SK-N-SH (cell line): ENCODE measurements around the gene ERRFI1. TPM values are rescaled to one million over a fixed set of nuclear protein-coding genes. Genes with fewer than 3 reads are reported as not detected.

Experiments used
- CTCF ChIA-PET: fragments of 300-600, 350-600 bp; formaldehyde crosslinking; extraction: SDS; loops from one replicate; lab custom pipeline; 2021; lab: Yijun Ruan, JAX
- POLR2A ChIA-PET: fragments of 350-600 bp; sonication (Branson Sonifier 250); formaldehyde crosslinking; extraction: SDS; loops from one replicate; lab custom pipeline; 2020; ENCODE audit warnings: antibody characterized with exemption, inconsistent platforms; lab: Yijun Ruan, JAX
- DNase-seq: peaks from one replicate; pipeline ENCODE4 v3.0.0; 2012
- H2AFZ ChIP-seq: fragments of 200-600 bp; sonication (generic); 2 replicates; pipeline ENCODE4 v1.8.1; 2016; ENCODE audit warnings: antibody characterized with exemption, mild to moderate bottlenecking, low read depth
- H3F3A ChIP-seq: fragments of 200-600 bp; sonication (generic); replicated peaks from 2 replicates; pipeline ENCODE3; 2016; ENCODE audit warnings: antibody characterized with exemption, mild to moderate bottlenecking; ENCODE audit not compliant: insufficient read depth
- H3K27ac ChIP-seq, 2 experiments: fragments of 200-500 bp in 1 of 2; fragments of 200-600 bp in 1 of 2; sonication (Bioruptor generic) in 1 of 2; sonication (generic), shearing (Covaris generic) in 1 of 2; 2 replicates each; pipeline versions ENCODE4 v1.5.1 to v1.6.1; 2014 to 2016; ENCODE audit warnings: low read depth in 2 of 2, inconsistent platforms in 1 of 2, low read length in 1 of 2, mild to moderate bottlenecking in 1 of 2, mixed read lengths in 1 of 2
- H3K27me3 ChIP-seq: fragments of 200-600 bp; sonication (generic), shearing (Covaris generic); 2 replicates; pipeline ENCODE4 v1.6.1; 2016; ENCODE audit warnings: mixed run types; ENCODE audit not compliant: insufficient read depth
- H3K36me3 ChIP-seq, 2 experiments: fragments of 200-500 bp in 1 of 2; fragments of 200-600 bp in 1 of 2; sonication (Bioruptor generic) in 1 of 2; sonication (generic) in 1 of 2; replicated peaks in 1 of 2; 2 replicates each; pipeline versions ENCODE3 to v1.5.1; 2014 to 2016; ENCODE audit warnings: low read length in 1 of 2, mild to moderate bottlenecking in 1 of 2; ENCODE audit not compliant: insufficient read depth in 2 of 2, control insufficient read depth in 1 of 2
- H3K4me1 ChIP-seq, 2 experiments: fragments of 200-500 bp in 1 of 2; fragments of 200-600 bp in 1 of 2; sonication (Bioruptor generic) in 1 of 2; sonication (generic), shearing (Covaris generic) in 1 of 2; 2 replicates each; pipeline versions ENCODE4 v1.5.1 to v1.6.1; 2014 to 2016; ENCODE audit warnings: low read depth in 1 of 2, low read length in 1 of 2, mixed run types in 1 of 2; ENCODE audit not compliant: insufficient read depth in 2 of 2, control insufficient read depth in 1 of 2
- H3K4me2 ChIP-seq: fragments of 200-600 bp; sonication (generic), shearing (Covaris generic); 2 replicates; pipeline ENCODE4 v1.6.1; 2017; ENCODE audit warnings: mixed run types
- H3K4me3 ChIP-seq, 2 experiments: fragments of 200-500 bp in 1 of 2; fragments of 200-600 bp in 1 of 2; sonication (Bioruptor generic) in 1 of 2; sonication (generic), shearing (Covaris generic) in 1 of 2; 2 replicates each; pipeline versions ENCODE4 v1.5.1 to v1.8.1; 2014 to 2016; ENCODE audit warnings: low read depth in 2 of 2, inconsistent platforms in 1 of 2, low read length in 1 of 2, mild to moderate bottlenecking in 1 of 2, mixed read lengths in 1 of 2, moderate library complexity in 1 of 2
- H3K79me2 ChIP-seq: fragments of 200-600 bp; sonication (generic); 2 replicates; pipeline ENCODE4 v1.8.1; 2017; ENCODE audit warnings: mild to moderate bottlenecking; ENCODE audit not compliant: insufficient read depth
- H3K9ac ChIP-seq: fragments of 200-600 bp; sonication (generic); 2 replicates; pipeline ENCODE4 v1.6.1; 2017; ENCODE audit warnings: mixed run types
- H3K9me2 ChIP-seq: fragments of 200-600 bp; sonication (generic); 2 replicates; pipeline ENCODE4 v1.6.1; 2017; ENCODE audit warnings: mixed run types
- H3K9me3 ChIP-seq: fragments of 200-600 bp; sonication (generic); 2 replicates; pipeline ENCODE4 v1.6.1; 2017; ENCODE audit warnings: mixed run types, mild to moderate bottlenecking, moderate library complexity
- H4K20me1 ChIP-seq: fragments of 200-600 bp; sonication (generic); 2 replicates; pipeline ENCODE4 v1.6.1; 2017; ENCODE audit warnings: mild to moderate bottlenecking, mixed run types; ENCODE audit not compliant: insufficient read depth
- CTCF ChIP-seq: fragments of 200-600 bp; sonication (generic); IDR thresholded peaks from 2 replicates; pipeline ENCODE4 v1.6.1; 2017; ENCODE audit warnings: antibody characterized with exemption, mild to moderate bottlenecking, moderate library complexity
- EP300 ChIP-seq, 2 experiments: IDR thresholded peaks; 2 replicates each; pipeline versions ENCODE4 v1.4.0 to v1.6.1; 2012; ENCODE audit warnings: borderline replicate concordance in 1 of 2, low read depth in 1 of 2, low read length in 1 of 2
- FOXM1 ChIP-seq: IDR thresholded peaks from 2 replicates; pipeline ENCODE4 v1.4.0; 2012; ENCODE audit warnings: low read depth, mild to moderate bottlenecking
- NRF1 ChIP-seq: IDR thresholded peaks from 2 replicates; pipeline ENCODE4 v1.6.1; 2012; ENCODE audit warnings: low read depth, mild to moderate bottlenecking, low read length
- PBX3 ChIP-seq: IDR thresholded peaks from 2 replicates; pipeline ENCODE4; 2012
- RAD21 ChIP-seq: IDR thresholded peaks from 2 replicates; pipeline ENCODE4 v1.6.1; 2012; ENCODE audit warnings: mild to moderate bottlenecking, low read length
- RFX5 ChIP-seq: IDR thresholded peaks from 2 replicates; pipeline ENCODE4 v1.6.1; 2012; ENCODE audit warnings: mild to moderate bottlenecking, improper control_type of control experiment, low read length
- RXRA ChIP-seq: IDR thresholded peaks from 2 replicates; pipeline ENCODE4 v1.4.0; 2012; ENCODE audit warnings: low read depth, mild to moderate bottlenecking, borderline replicate concordance
- TCF12 ChIP-seq: IDR thresholded peaks from 2 replicates; pipeline ENCODE4 v1.4.0; 2012
- TEAD4 ChIP-seq: IDR thresholded peaks from 2 replicates; pipeline ENCODE4 v1.4.0; 2012; ENCODE audit warnings: mild to moderate bottlenecking, borderline replicate concordance; ENCODE audit not compliant: insufficient read depth
- YY1 ChIP-seq: IDR thresholded peaks from 2 replicates; pipeline ENCODE4 v1.4.0; 2012; ENCODE audit warnings: low read depth, mild to moderate bottlenecking
- WGBS: methylation state at CpG from one replicate; pipeline ENCODE4 v1.1.6; 2017; ENCODE audit warnings: low lambda C conversion rate; 5-methylcytosine and 5-hydroxymethylcytosine counted together
- polyA plus RNA-seq, 3 experiments: library from polyadenylated mRNA; depleted of rRNA; stranded (reverse); fragments of >200 nt; gene quantifications; 2 replicates each; pipeline ENCODE4 v1.2.3, GENCODE V29; 2012
- TF ChIP-seq, protein P1 (sequence below): IDR thresholded peaks from 2 replicates; pipeline ENCODE4 v1.4.0; 2012; ENCODE audit warnings: low read depth

The ERRFI1 gene
- polyA plus RNA-seq, 1 of the 3 experiments (the other 2 are of a cell fraction) = 65.6 TPM

GRCh38 chr1:8016210-8016894 is 9.8 kb downstream of the ERRFI1 start:
- H3K9me2 ChIP-seq = no peaks in the 10 kb centered on the region
- ChIA-PET POLR2A (interaction anchor here (0.6 kb wide), 1 partner anchor 421 kb away, joined by 4 read pairs; no protein-coding TSS in a partner anchor), CTCF (interaction anchor here (0.6 to 10.6 kb wide), 15 partner anchors 8 to 739 kb away, joined by 3 to 293 read pairs (median 10); partner anchors contain the start of gene SLC45A1)
- WGBS = 70% methylated on average over 4 of the region's 4 CpGs
- no peak for DNase-seq
- H3K27ac ChIP-seq = peak overlapping the region in 1 of 2 experiments; percentile 54; a peak in 1 of 4 replicates
- H4K20me1 ChIP-seq = peaks cover 16% of the 10 kb centered on the region; the same call in 1 of the 2 replicates
- H3K4me1 ChIP-seq = peaks cover 13 to 51% of the 10 kb centered on the region in 2 experiments
- no peaks in the 10 kb centered on the region for H3K27me3 ChIP-seq
- H3K9ac ChIP-seq = no peak overlapping the region
- H3K4me3 ChIP-seq = no peak overlapping the region
- H3K36me3 ChIP-seq = peaks cover 19 to 37% of the 10 kb centered on the region in 2 experiments
- H2AFZ ChIP-seq = no peak overlapping the region
- no peak for TF ChIP-seq FOXM1
- TF ChIP-seq RAD21 = peak; percentile 47; the same call in 1 of the 2 replicates
- no peak for TF ChIP-seq TCF12
- TF ChIP-seq CTCF = peak; percentile 42
- TF ChIP-seq, all 33 proteins: peak for 2
- Histone ChIP-seq H3F3A (peaks cover 58% of the 10 kb centered on the region), H3K79me2 (peaks cover 91% of the 10 kb centered on the region), H3K4me2 (peak overlapping the region; percentile 20; the same call in 1 of the 2 replicates), H3K9me3 (no peaks in the 10 kb centered on the region)

GRCh38 chr1:8015809-8016165 is 10.3 kb downstream of the ERRFI1 start:
- H4K20me1 ChIP-seq = peaks cover 12% of the 10 kb centered on the region; the same call in 1 of the 2 replicates
- no peak overlapping the region for H3K9ac ChIP-seq
- DNase-seq = no peak
- peaks cover 21 to 43% of the 10 kb centered on the region in 2 experiments for H3K36me3 ChIP-seq
- CTCF ChIA-PET = interaction anchor here (0.7 to 10.6 kb wide), 28 partner anchors 8 to 833 kb away, joined by 3 to 293 read pairs (median 8); partner anchors contain the start of gene SLC45A1
- H3K9me3 ChIP-seq = no peaks in the 10 kb centered on the region
- no peaks in the 10 kb centered on the region for H3K27me3 ChIP-seq
- no peak overlapping the region for H2AFZ ChIP-seq
- peaks cover 53% of the 10 kb centered on the region for H3F3A ChIP-seq
- peak overlapping the region; percentile 25; the same call in 1 of the 2 replicates for H3K4me2 ChIP-seq
- no peak overlapping the region for H3K4me3 ChIP-seq
- 55% methylated on average over 2 of the region's 2 CpGs for WGBS
- no peaks in the 10 kb centered on the region for H3K9me2 ChIP-seq
- peaks cover 13 to 50% of the 10 kb centered on the region in 2 experiments for H3K4me1 ChIP-seq
- TF ChIP-seq YY1 (no peak), RXRA (no peak), EP300 (IDR thresholded peaks at IDR 0.05; ENCODE audit: borderline replicate concordance in 1 of 2, low read depth in 1 of 2, low read length in 1 of 2) (no peak), PBX3 (no peak), RFX5 (no peak), FOXM1 (no peak), RAD21 (no peak), NRF1 (no peak), TEAD4 (no peak)
- TF ChIP-seq, protein P1, sequence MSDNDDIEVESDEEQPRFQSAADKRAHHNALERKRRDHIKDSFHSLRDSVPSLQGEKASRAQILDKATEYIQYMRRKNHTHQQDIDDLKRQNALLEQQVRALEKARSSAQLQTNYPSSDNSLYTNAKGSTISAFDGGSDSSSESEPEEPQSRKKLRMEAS = no peak
- H3K79me2 ChIP-seq = peaks cover 91% of the 10 kb centered on the region
- H3K27ac ChIP-seq = peak overlapping the region in 1 of 2 experiments; percentile 54; a peak in 3 of 4 replicates
- POLR2A ChIA-PET = interaction anchor here (1.3 kb wide), 1 partner anchor 298 kb away, joined by 4 read pairs; no protein-coding TSS in a partner anchor
